Endothelial cell of umbilical vein (primary cell): ENCODE data around the gene H2BW2. TPM values are rescaled to one million over a fixed set of nuclear protein-coding genes. Genes with fewer than 3 reads are reported as not detected.
"Not testable (repeated sequence)": the region's sequence is repeated elsewhere in the genome, so short reads cannot be mapped to it uniquely, and the experiment has no call there.

Experiments
- BruUV-seq: library from RNA; stranded (reverse); fragments of 400-500 nt; replicated peaks from 2 replicates; lab custom pipeline; 2021; lab: Mats Ljungman, UMichigan
- CTCF ChIA-PET: fragments of 300-600, 350-600 bp; sonication (Branson Sonifier 250); formaldehyde crosslinking; loops from one replicate; lab custom pipeline; 2021; ENCODE audit warnings: antibody characterized with exemption, inconsistent platforms; lab: Charles Lee
- POLR2A ChIA-PET: fragments of 300-600, 350-600 bp; sonication (Branson Sonifier 250); formaldehyde crosslinking; loops from one replicate; lab custom pipeline; 2021; ENCODE audit warnings: antibody characterized with exemption, inconsistent platforms; lab: Charles Lee
- DNase-seq: peaks from one replicate; pipeline ENCODE4 v3.0.0-alpha.2; 2011; ENCODE audit warnings: low read depth, low spot score
- FAIRE-seq: peaks from 2 replicates; lab custom pipeline; 2011; peaks lifted over from hg19 to GRCh38; lab: Jason Lieb, UNC
- H2AFZ ChIP-seq: 2 replicates; pipeline ENCODE4 v1.6.0; 2012; ENCODE audit warnings: low read depth, low read length, control low read depth, inconsistent platforms
- H3K27ac ChIP-seq: 2 replicates; pipeline ENCODE4 v1.5.1; 2011; ENCODE audit warnings: low read depth, mild to moderate bottlenecking, control low read depth, low read length, moderate library complexity; ENCODE audit not compliant: insufficient read depth
- H3K27me3 ChIP-seq, 2 experiments: 2 replicates each; pipeline versions ENCODE4 v1.6.0 to v1.6.1; 2011; ENCODE audit warnings: low read length in 2 of 2, mixed read lengths in 1 of 2; ENCODE audit not compliant: control insufficient read depth in 2 of 2, insufficient read depth in 2 of 2
- H3K36me3 ChIP-seq, 2 experiments: 2 replicates in 1 of 2; 3 replicates in 1 of 2; pipeline ENCODE4 v1.5.1; 2011; ENCODE audit warnings: low read length in 2 of 2, mild to moderate bottlenecking in 1 of 2, moderate library complexity in 1 of 2; ENCODE audit not compliant: control insufficient read depth in 2 of 2, insufficient read depth in 2 of 2; ENCODE audit errors: extremely low read depth in 1 of 2
- H3K4me1 ChIP-seq: 3 replicates; pipeline ENCODE4 v1.5.1; 2011; ENCODE audit warnings: mild to moderate bottlenecking, low read length; ENCODE audit not compliant: control insufficient read depth, insufficient read depth; ENCODE audit errors: extremely low read depth
- H3K4me2 ChIP-seq: 2 replicates; pipeline ENCODE4 v1.6.1; 2011; ENCODE audit warnings: low read length, control low read depth, mixed read lengths; ENCODE audit not compliant: insufficient read depth
- H3K4me3 ChIP-seq, 3 experiments: fragments of 200-600 bp in 1 of 3; sonication (generic), shearing (Covaris generic) in 1 of 3; replicated peaks in 1 of 3; 2 replicates each; pipeline ENCODE4 v1.5.1; 2011 to 2016; ENCODE audit warnings: control low read depth in 3 of 3, low read length in 3 of 3, mild to moderate bottlenecking in 2 of 3, inconsistent platforms in 1 of 3, low read depth in 1 of 3, moderate library complexity in 1 of 3; ENCODE audit not compliant: insufficient read depth in 1 of 3
- H3K79me2 ChIP-seq: 2 replicates; pipeline ENCODE4 v1.6.0; 2012; ENCODE audit warnings: low read length, inconsistent platforms; ENCODE audit not compliant: control insufficient read depth, insufficient read depth
- H3K9ac ChIP-seq: replicated peaks from 2 replicates; pipeline ENCODE3; 2011; ENCODE audit warnings: low read length, control low read depth; ENCODE audit not compliant: insufficient read depth; ENCODE audit errors: extremely low read depth
- H3K9me1 ChIP-seq: replicated peaks from 3 replicates; pipeline ENCODE4 v1.6.0; 2011; ENCODE audit warnings: mild to moderate bottlenecking, low read length; ENCODE audit not compliant: control insufficient read depth, insufficient read depth; ENCODE audit errors: extremely low read depth
- H3K9me3 ChIP-seq: replicated peaks from 2 replicates; pipeline ENCODE4 v1.5.1; 2012; ENCODE audit warnings: low read length, inconsistent platforms; ENCODE audit not compliant: control insufficient read depth, insufficient read depth
- H4K20me1 ChIP-seq: replicated peaks from 2 replicates; pipeline ENCODE3; 2011; ENCODE audit warnings: mild to moderate bottlenecking, low read length; ENCODE audit not compliant: control insufficient read depth, insufficient read depth; ENCODE audit errors: extremely low read depth
- CTCF ChIP-seq, 2 donors: IDR thresholded peaks; 1 replicate in 1 of 2; 2 replicates in 1 of 2; pipeline ENCODE4 v1.5.1; 2011; ENCODE audit warnings: low read length in 2 of 2, mild to moderate bottlenecking in 2 of 2, moderate library complexity in 2 of 2, control low read depth in 1 of 2, inconsistent platforms in 1 of 2, low read depth in 1 of 2; ENCODE audit not compliant: insufficient read depth in 1 of 2; ENCODE audit errors: extremely low read depth in 1 of 2
- EZH2 ChIP-seq: IDR thresholded peaks from 2 replicates; pipeline ENCODE4 v1.6.1; 2012; ENCODE audit warnings: borderline replicate concordance, low read depth, mild to moderate bottlenecking, moderate library complexity, low read length, inconsistent platforms; ENCODE audit not compliant: severe bottlenecking
- FOS ChIP-seq: IDR thresholded peaks from 2 replicates; pipeline ENCODE4 v1.6.1; 2011; ENCODE audit warnings: mild to moderate bottlenecking, low read length, moderate library complexity, borderline replicate concordance; ENCODE audit not compliant: insufficient read depth
- GATA2 ChIP-seq: IDR thresholded peaks from 2 replicates; pipeline ENCODE4 v1.7.0; 2011; ENCODE audit warnings: low read depth, mild to moderate bottlenecking, moderate library complexity, mixed read lengths, low read length; ENCODE audit not compliant: insufficient read length, insufficient read depth
- JUN ChIP-seq: IDR thresholded peaks from 2 replicates; pipeline ENCODE4 v1.6.1; 2011; ENCODE audit warnings: borderline replicate concordance, low read depth; ENCODE audit not compliant: insufficient read length, insufficient read depth
- MAX ChIP-seq: IDR thresholded peaks from 2 replicates; pipeline ENCODE4 v1.6.1; 2011; ENCODE audit not compliant: insufficient read depth, insufficient read length
- MYC ChIP-seq: IDR thresholded peaks from one replicate; pipeline ENCODE4 v1.6.1; 2011; ENCODE audit warnings: mild to moderate bottlenecking, low read depth, low read length
- POLR2A ChIP-seq: IDR thresholded peaks from 2 replicates; pipeline ENCODE4 v1.6.1; 2012; ENCODE audit warnings: low read depth, mild to moderate bottlenecking, control low read depth, low read length
- POLR2AphosphoS5 ChIP-seq: IDR thresholded peaks from 2 replicates; pipeline ENCODE4 v1.6.1; 2012; ENCODE audit warnings: low read depth, mild to moderate bottlenecking, control low read depth, low read length, moderate library complexity; ENCODE audit not compliant: insufficient read depth
- dilution Hi-C: fragments of 300-500 bp; cut with MboI; formaldehyde crosslinking; loops from one replicate; pipeline ENCODE4 v1.15.0; 2019; ENCODE audit warnings: low sequenced_read_pairs; ENCODE audit not compliant: extremely low pct_ligation_motif_present
- intact Hi-C: fragments of 100-400 bp; cut with micrococcal nuclease; formaldehyde crosslinking; loops from one replicate; pipeline ENCODE4 v1.10.0; 2022
- polyA plus RNA-seq, 4 experiments: library from polyadenylated mRNA; depleted of rRNA in 3 of 4; stranded (reverse) in 3 of 4; unstranded in 1 of 4; fragments of >200 nt; gene quantifications; 2 replicates each; pipeline versions ENCODE4 v1.2.1 to v1.2.3, GENCODE V29; 2011 to 2012; ENCODE audit warnings: missing spikeins in 1 of 4
- total RNA-seq: library from RNA; stranded (reverse); gene quantifications from 2 replicates; pipeline ENCODE4 v1.2.3, GENCODE V29; 2021

H2BW2 gene
- total and polyA plus RNA-seq, 2 donors (not counting 3 experiments of a cell fraction or from before 2014, with no cell fraction given): not detected

DNA sequence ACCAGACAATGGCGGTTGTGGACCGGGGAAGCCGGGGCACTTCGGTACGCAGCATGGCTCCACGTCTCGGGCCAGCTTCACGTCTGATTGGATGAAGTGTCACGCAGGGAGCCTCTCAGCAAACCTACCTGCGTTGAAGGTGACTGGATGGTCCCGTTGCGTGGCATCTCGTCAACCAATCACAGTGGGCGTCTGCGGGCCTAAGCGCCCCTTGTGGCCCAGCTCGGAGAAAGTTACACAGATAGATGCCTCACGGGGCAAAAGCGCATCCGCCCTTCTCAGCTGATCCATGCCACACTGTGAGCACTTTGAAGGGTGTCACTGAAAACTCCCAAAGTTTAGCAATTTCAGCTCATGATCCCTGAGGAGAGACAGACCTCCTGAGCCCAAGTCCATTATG lies 26.1 kb upstream of the H2BW2 start, which contains the start of gene H2BW1:
Gene H2BW1 (minus strand): TSS at position 103 of the 400 bp plus-strand sequence. CDS start 132 bp downstream, outside the sequence.
- no peak within 1 kb of the TSS for H3K4me2 ChIP-seq
- H3K36me3 ChIP-seq: no peaks in the 10 kb centered on the region
- no peaks in the 10 kb centered on the region for H3K4me1 ChIP-seq
- H3K27me3 ChIP-seq: no peaks in the 10 kb centered on the region
- no TSS peak for BruUV-seq
- intact Hi-C loops: no loop called here
- H3K9me3 ChIP-seq: no peaks in the 10 kb centered on the region
- no peaks in the 10 kb centered on the region for H3K79me2 ChIP-seq
- H3K9me1 ChIP-seq: no peaks in the 10 kb centered on the region
- no peak within 1 kb of the TSS for H3K9ac ChIP-seq
- ChIA-PET CTCF (no interaction called here), POLR2A (no interaction called here)
- no peak within 1 kb of the TSS for H3K4me3 ChIP-seq
- no peak within 1 kb of the TSS for H3K27ac ChIP-seq
- H4K20me1 ChIP-seq: no peaks in the 10 kb centered on the region
- FAIRE-seq (no peak), DNase-seq (no peak)
- no peak within 1 kb of the TSS for H2AFZ ChIP-seq
- TF ChIP-seq EZH2 (no peak), GATA2 (no peak), POLR2AphosphoS5 (no peak), FOS (no peak), POLR2A (no peak), JUN (no peak), MAX (no peak), CTCF (IDR thresholded peaks at IDR 0.05; ENCODE audit: extremely low read depth in 1 of 2, insufficient read depth in 1 of 2, low read depth in 1 of 2, low read length in 2 of 2) (no peak), MYC (no peak)
- dilution Hi-C loops: no loop called here

DNA sequence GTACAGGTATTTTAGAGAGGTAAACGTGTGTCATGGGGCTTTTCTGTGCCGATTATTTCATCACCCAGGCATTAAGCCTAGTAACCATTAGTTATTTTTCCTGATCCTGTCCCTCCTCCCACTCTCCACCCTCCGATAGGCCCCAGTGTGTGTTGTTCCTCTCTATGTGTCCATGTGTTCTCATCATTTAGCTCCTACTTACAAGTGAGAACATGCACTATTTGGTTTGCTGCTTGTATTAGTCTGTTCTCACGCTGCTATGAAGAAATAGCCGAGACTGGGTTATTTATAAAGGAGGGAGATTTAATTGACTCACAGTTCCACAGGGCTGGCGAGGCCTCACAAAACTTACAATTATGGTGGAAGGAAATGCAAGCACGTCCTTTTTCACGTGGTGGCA lies 24.2 kb upstream of the H2BW2 start:
- H3K9ac ChIP-seq, H3K27ac ChIP-seq, H3K79me2 ChIP-seq, H3K9me3 ChIP-seq, H4K20me1 ChIP-seq, dilution Hi-C loops, intact Hi-C loops, H3K36me3 ChIP-seq, POLR2A ChIA-PET, BruUV-seq, H2AFZ ChIP-seq, H3K4me1 ChIP-seq, DNase-seq, FAIRE-seq, H3K27me3 ChIP-seq, H3K4me2 ChIP-seq, H3K9me1 ChIP-seq, H3K4me3 ChIP-seq, CTCF ChIA-PET: not testable (repeated sequence)
